ENCODE data around the gene GJA3. TPM values are rescaled to one million over a fixed set of nuclear protein-coding genes. Genes with fewer than 3 reads are reported as not detected.

GJA3 gene
- total and polyA plus RNA-seq, 10 of the 15 experiments (the other 5 are each of a cell fraction or from before 2014, with no cell fraction given): 0.03 to 0.11 (median 0.04) TPM; not detected in 5

- in situ Hi-C loops (cut with MboI) (no loop called here), intact Hi-C loops (cut with micrococcal nuclease; ENCODE audit: unreplicated experiment) (loop anchor here (5.0 kb wide), 2 partner anchors 34 to 69 kb away; no protein-coding TSS in a partner anchor)
- Histone ChIP-seq H2AFZ (ENCODE audit: control insufficient read depth, low read depth, low read length) (peak overlapping the region; percentile 71), H3K9me3 (replicated peaks; ENCODE audit: control insufficient read depth, insufficient read depth, low read length) (no peaks in the 10 kb centered on the region; the same call in 2 of the 3 replicates), H3K27ac (ENCODE audit: control insufficient read depth, insufficient read depth) (no peak overlapping the region), H3K4me1 (ENCODE audit: control insufficient read depth, insufficient read depth, low read length) (no peaks in the 10 kb centered on the region; the same call in 1 of the 2 replicates), H3K36me3 (ENCODE audit: control insufficient read depth in 2 of 2, insufficient read depth in 2 of 2, low read length in 1 of 2) (no peaks in the 10 kb centered on the region), H3K79me2 (ENCODE audit: control insufficient read depth, insufficient read depth, low read length) (no peaks in the 10 kb centered on the region), H3K4me2 (ENCODE audit: control insufficient read depth, insufficient read depth) (peak overlapping the region; percentile 83), H3K4me3 (peak overlapping the region; percentile 71), H4K20me1 (ENCODE audit: control insufficient read depth, insufficient read depth) (no peaks in the 10 kb centered on the region), H3K9ac (ENCODE audit: control insufficient read depth, insufficient read depth, low read length) (no peak overlapping the region), H3K27me3 (replicated peaks in 1 of 2; ENCODE audit: control insufficient read depth in 2 of 2, insufficient read depth in 2 of 2, low read length in 1 of 2) (peaks cover 3 to 5% of the 10 kb centered on the region in 2 experiments)
- 6% methylated on average over 35 of the region's 79 CpGs for WGBS (ENCODE audit: insufficient coverage, insufficient replicate concordance, low lambda C conversion rate, missing lambda C conversion rate)
- ATAC-seq: peak; percentile 68
- no TSS peak for BruUV-seq (replicated peaks)
- FAIRE-seq: no peak
- CTCF ChIA-PET: interaction anchor here (0.6 to 2.3 kb wide), 4 partner anchors 24 to 539 kb away, joined by 3 to 12 read pairs (median 6); no protein-coding TSS in a partner anchor
- POLR2A ChIA-PET: no interaction called here
- SMC1A ChIA-PET (ENCODE audit: uncharacterized antibody, unreplicated experiment): interaction anchor here (3.1 kb wide), 1 partner anchor 176 kb away, joined by 11 read pairs; no protein-coding TSS in a partner anchor
- DNase-seq (ENCODE audit: low read depth, low spot score): no peak
- RAD21 ChIA-PET (ENCODE audit: unreplicated experiment): interaction anchor here (1.1 kb wide), 1 partner anchor 177 kb away, joined by 3 read pairs; no protein-coding TSS in a partner anchor
- TF ChIP-seq BCL11A (IDR thresholded peaks at IDR 0.05; ENCODE audit: low read depth, low read length): no peak
- TF ChIP-seq ZNF24 (IDR thresholded peaks at IDR 0.05): no peak
- TF ChIP-seq IKZF1 (conservative IDR thresholded peaks at IDR 0.05): peak; percentile 73
- peak; percentile 16 for TF ChIP-seq SUZ12 (IDR thresholded peaks at IDR 0.05; ENCODE audit: unreplicated experiment)
- 0 out of 2 replicates have a peak, but pooled peaks have one; percentile 41 for TF ChIP-seq DPF2 (IDR thresholded peaks at IDR 0.05)
- TF ChIP-seq TCF7 (IDR thresholded peaks at IDR 0.05; ENCODE audit: borderline replicate concordance): no peak
- 0 out of 2 replicates have a peak, but pooled peaks have one; percentile 14 for TF ChIP-seq SMARCA5 (IDR thresholded peaks at IDR 0.05)
- TF ChIP-seq, protein P1, sequence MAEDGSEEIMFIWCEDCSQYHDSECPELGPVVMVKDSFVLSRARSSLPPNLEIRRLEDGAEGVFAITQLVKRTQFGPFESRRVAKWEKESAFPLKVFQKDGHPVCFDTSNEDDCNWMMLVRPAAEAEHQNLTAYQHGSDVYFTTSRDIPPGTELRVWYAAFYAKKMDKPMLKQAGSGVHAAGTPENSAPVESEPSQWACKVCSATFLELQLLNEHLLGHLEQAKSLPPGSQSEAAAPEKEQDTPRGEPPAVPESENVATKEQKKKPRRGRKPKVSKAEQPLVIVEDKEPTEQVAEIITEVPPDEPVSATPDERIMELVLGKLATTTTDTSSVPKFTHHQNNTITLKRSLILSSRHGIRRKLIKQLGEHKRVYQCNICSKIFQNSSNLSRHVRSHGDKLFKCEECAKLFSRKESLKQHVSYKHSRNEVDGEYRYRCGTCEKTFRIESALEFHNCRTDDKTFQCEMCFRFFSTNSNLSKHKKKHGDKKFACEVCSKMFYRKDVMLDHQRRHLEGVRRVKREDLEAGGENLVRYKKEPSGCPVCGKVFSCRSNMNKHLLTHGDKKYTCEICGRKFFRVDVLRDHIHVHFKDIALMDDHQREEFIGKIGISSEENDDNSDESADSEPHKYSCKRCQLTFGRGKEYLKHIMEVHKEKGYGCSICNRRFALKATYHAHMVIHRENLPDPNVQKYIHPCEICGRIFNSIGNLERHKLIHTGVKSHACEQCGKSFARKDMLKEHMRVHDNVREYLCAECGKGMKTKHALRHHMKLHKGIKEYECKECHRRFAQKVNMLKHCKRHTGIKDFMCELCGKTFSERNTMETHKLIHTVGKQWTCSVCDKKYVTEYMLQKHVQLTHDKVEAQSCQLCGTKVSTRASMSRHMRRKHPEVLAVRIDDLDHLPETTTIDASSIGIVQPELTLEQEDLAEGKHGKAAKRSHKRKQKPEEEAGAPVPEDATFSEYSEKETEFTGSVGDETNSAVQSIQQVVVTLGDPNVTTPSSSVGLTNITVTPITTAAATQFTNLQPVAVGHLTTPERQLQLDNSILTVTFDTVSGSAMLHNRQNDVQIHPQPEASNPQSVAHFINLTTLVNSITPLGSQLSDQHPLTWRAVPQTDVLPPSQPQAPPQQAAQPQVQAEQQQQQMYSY (CRISPR knock-in tag; IDR thresholded peaks at IDR 0.05): no peak
- TF ChIP-seq TAF1 (IDR thresholded peaks at IDR 0.05; ENCODE audit: borderline replicate concordance, low read depth, low read length): no peak
- 0 out of 2 replicates have a peak, but pooled peaks have one; percentile 21 for TF ChIP-seq LARP7 (IDR thresholded peaks at IDR 0.05)
- TF ChIP-seq NR2F1 (conservative IDR thresholded peaks at IDR 0.05): 0 out of 2 replicates have a peak, but pooled peaks have one; percentile 11
- TF ChIP-seq EED (IDR thresholded peaks at IDR 0.05; ENCODE audit: low read depth): peak; percentile 17; the same call in 1 of the 2 replicates
- TF ChIP-seq EGR1 (IDR thresholded peaks at IDR 0.05; ENCODE audit: borderline replicate concordance in 1 of 2, low read depth in 2 of 2, low read length in 2 of 2): peak in 1 of 2 experiments; percentile 72; a peak in 1 of 3 replicates
- peak; percentile 81 for TF ChIP-seq HDAC6 (IDR thresholded peaks at IDR 0.05; ENCODE audit: unreplicated experiment)
- no peak for TF ChIP-seq HCFC1 (IDR thresholded peaks at IDR 0.05; ENCODE audit: low read length)
- no peak for TF ChIP-seq KAT2A (conservative IDR thresholded peaks at IDR 0.05; ENCODE audit: control insufficient read depth, low read depth, low read length)
- peak; percentile 33; the same call in 1 of the 2 replicates for TF ChIP-seq YY1 (IDR thresholded peaks at IDR 0.05; ENCODE audit: low read depth, low read length)
- 0 out of 2 replicates have a peak, but pooled peaks have one; percentile 47 for TF ChIP-seq MEF2A (IDR thresholded peaks at IDR 0.05; ENCODE audit: insufficient read depth, low read depth, low read length)
- peak; percentile 50; the same call in 1 of the 2 replicates for TF ChIP-seq GATAD2B (conservative IDR thresholded peaks at IDR 0.05; ENCODE audit: low read depth)
Measured at GRCh38 chr13:20161275-20161950, 561 bp upstream of the GJA3 start.

Measured in GM12878 (cell line).